Gastroesophageal sphincter (tissue), 3 donors: ENCODE measurements around the gene FAM83F.

ENCODE experiments used
- CTCF ChIP-seq, 4 experiments: fragments of 200-600 bp in 2 of 4; fragments of 450-650 bp in 2 of 4; sonication (generic) in 1 of 4; IDR thresholded peaks; one replicate each; pipeline ENCODE4 v1.5.1; 2017 to 2019; ENCODE audit warnings: antibody characterized with exemption in 4 of 4, mild to moderate bottlenecking in 2 of 4, moderate library complexity in 2 of 4
- POLR2A ChIP-seq, 2 donors: fragments of 450-650 bp; IDR thresholded peaks; one replicate each; pipeline ENCODE4 v1.6.1; 2017; ENCODE audit warnings: antibody characterized with exemption in 2 of 2, mild to moderate bottlenecking in 2 of 2, moderate library complexity in 1 of 2
- POLR2AphosphoS5 ChIP-seq: sonication (generic); formaldehyde crosslinking; IDR thresholded peaks from one replicate; pipeline ENCODE4 v1.6.1; 2017; ENCODE audit warnings: antibody characterized with exemption

DNA sequence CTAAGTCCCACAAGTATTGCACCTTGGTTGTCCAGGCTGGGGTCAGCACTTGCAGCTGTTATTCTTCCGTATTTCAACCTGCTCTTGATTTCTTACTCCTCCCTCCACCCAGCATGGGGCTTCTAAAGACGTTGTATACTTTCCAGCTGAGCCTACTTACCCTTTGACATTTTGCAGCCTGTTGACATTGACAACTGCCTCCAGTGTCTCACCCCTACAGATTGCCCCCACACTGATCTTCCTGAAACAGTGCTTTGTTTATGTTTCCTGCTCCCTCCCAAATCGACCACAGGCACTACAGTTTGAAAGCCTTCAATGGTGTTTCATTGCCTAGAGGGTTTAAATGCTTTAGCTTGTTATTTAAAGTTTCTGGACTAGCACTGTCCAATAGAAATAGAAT is 56.6 kb downstream of the FAM83F start:
- TF ChIP-seq POLR2A (IDR thresholded peaks at IDR 0.05) (no peak), CTCF (IDR thresholded peaks at IDR 0.05) (no peak), POLR2AphosphoS5 (no peak)
